K562 (cell line): ENCODE results near the gene SLC8A2. TPM values are rescaled to one million over a fixed set of nuclear protein-coding genes. Genes with fewer than 3 reads are reported as not detected.

Experiments used
- ATAC-seq: fragments of 200-7000 bp; cut with Tn5 transposase; 3 replicates; pipeline ENCODE4 v1.9.1; 2020; ENCODE audit warnings: moderate library complexity
- BruUV-seq: library from RNA; stranded (reverse); fragments of 400-500 nt; replicated peaks from 2 replicates; lab custom pipeline; 2021; lab: Mats Ljungman, UMichigan
- CTCF ChIA-PET: fragments of 300-600 bp; formaldehyde crosslinking; extraction: SDS; loops from one replicate; lab custom pipeline; 2021; ENCODE audit warnings: low intra/inter-chr PET ratio; lab: Yijun Ruan, JAX
- POLR2A ChIA-PET: fragments of 300-600, 350-650 bp; sonication (Branson Sonifier 250); formaldehyde crosslinking; extraction: SDS; loops from one replicate; lab custom pipeline; 2021; ENCODE audit warnings: antibody characterized with exemption, inconsistent platforms; lab: Yijun Ruan, JAX
- DNase-seq, 4 experiments: peaks; one replicate each; pipeline versions ENCODE4 v3.0.0 to v3.0.0-alpha.2; 2011 to 2018; ENCODE audit warnings: low spot score in 3 of 4, mixed read lengths in 3 of 4; ENCODE audit errors: extremely low read depth in 1 of 4
- FAIRE-seq: peaks from 2 replicates; lab custom pipeline; 2011; peaks lifted over from hg19 to GRCh38; lab: Jason Lieb, UNC
- H2AFZ ChIP-seq: 2 replicates; pipeline ENCODE4 v1.6.0; 2011; ENCODE audit warnings: low read depth, low read length, control low read depth, inconsistent platforms
- H3K27ac ChIP-seq: fragments of 200-600 bp; 3 replicates; pipeline ENCODE4 v1.8.0; 2011; ENCODE audit warnings: low read depth, mild to moderate bottlenecking, control low read depth, inconsistent platforms, low read length, moderate library complexity, mixed read lengths; ENCODE audit errors: extremely low read depth
- H3K27me3 ChIP-seq, 2 experiments: fragments of 300-600 bp in 1 of 2; 2 replicates in 1 of 2; 3 replicates in 1 of 2; pipeline versions ENCODE4 v1.6.0 to v1.8.0; 2011; ENCODE audit warnings: inconsistent platforms in 2 of 2, low read length in 2 of 2, mild to moderate bottlenecking in 1 of 2, mixed read lengths in 1 of 2, moderate library complexity in 1 of 2; ENCODE audit not compliant: control insufficient read depth in 2 of 2, insufficient read depth in 2 of 2
- H3K36me3 ChIP-seq: fragments of 300-600 bp; 3 replicates; pipeline ENCODE4 v1.8.0; 2011; ENCODE audit warnings: mild to moderate bottlenecking, low read length, inconsistent platforms; ENCODE audit not compliant: control insufficient read depth, insufficient read depth
- H3K4me1 ChIP-seq, 2 experiments: fragments of 200-600 bp in 1 of 2; replicated peaks in 1 of 2; 2 replicates in 1 of 2; 3 replicates in 1 of 2; pipeline versions ENCODE4 v1.5.1 to v1.8.0; 2011; ENCODE audit warnings: inconsistent platforms in 2 of 2, low read length in 2 of 2, mild to moderate bottlenecking in 1 of 2, mixed read lengths in 1 of 2, moderate library complexity in 1 of 2; ENCODE audit not compliant: control insufficient read depth in 2 of 2, insufficient read depth in 2 of 2
- H3K4me2 ChIP-seq: 2 replicates; pipeline ENCODE4 v1.6.1; 2011; ENCODE audit warnings: low read length, control low read depth, inconsistent platforms, mixed read lengths; ENCODE audit not compliant: insufficient read depth
- H3K4me3 ChIP-seq: fragments of 200-600 bp; sonication (generic), shearing (Covaris generic); 2 replicates; pipeline ENCODE4 v1.5.1; 2016; ENCODE audit warnings: control low read depth, inconsistent platforms
- H3K79me2 ChIP-seq: fragments of 200-600 bp; 3 replicates; pipeline ENCODE4 v1.8.0; 2011; ENCODE audit warnings: low read length, inconsistent platforms; ENCODE audit not compliant: control insufficient read depth, insufficient read depth
- H3K9ac ChIP-seq, 2 experiments: 2 replicates each; pipeline versions ENCODE4 v1.6.0 to v1.6.1; 2011; ENCODE audit warnings: low read depth in 2 of 2, low read length in 2 of 2, control low read depth in 1 of 2, inconsistent platforms in 1 of 2, mild to moderate bottlenecking in 1 of 2, mixed read lengths in 1 of 2; ENCODE audit not compliant: insufficient read depth in 1 of 2
- H3K9me1 ChIP-seq: one replicate; pipeline ENCODE4 v1.6.0; 2011; ENCODE audit warnings: inconsistent platforms, mild to moderate bottlenecking, low read length, moderate library complexity; ENCODE audit not compliant: control insufficient read depth, insufficient read depth
- H3K9me3 ChIP-seq: replicated peaks from 2 replicates; pipeline ENCODE4 v1.5.1; 2011; ENCODE audit warnings: low read depth, low read length, inconsistent platforms; ENCODE audit not compliant: control insufficient read depth, insufficient read depth
- H4K20me1 ChIP-seq: replicated peaks from 2 replicates; pipeline ENCODE4 v1.6.1; 2011; ENCODE audit warnings: low read length, inconsistent platforms, mixed read lengths; ENCODE audit not compliant: control insufficient read depth, insufficient read depth
- ATF1 ChIP-seq, 2 experiments: fragments of 450-650 bp in 1 of 2; IDR thresholded peaks; 2 replicates each; pipeline ENCODE4 v1.6.1; 2016; ENCODE audit warnings: missing compliant biosample characterization in 1 of 2, missing genetic modification characterization in 1 of 2
- CBX3 ChIP-seq, 2 experiments: IDR thresholded peaks; 1 replicate in 1 of 2; 2 replicates in 1 of 2; pipeline ENCODE4 v1.6.1; 2012; ENCODE audit warnings: inconsistent platforms in 2 of 2, low read length in 2 of 2, borderline replicate concordance in 1 of 2, control low read depth in 1 of 2
- CSDE1 ChIP-seq, 2 experiments: fragments of 450-650 bp; IDR thresholded peaks; 2 replicates each; pipeline ENCODE4 v1.6.1; 2016; ENCODE audit warnings: mild to moderate bottlenecking in 1 of 2
- CXXC5 ChIP-seq: fragments of 250-450 bp; sonication (Bioruptor Pico); IDR thresholded peaks from 2 replicates; pipeline ENCODE4 v1.8.0; 2022; ENCODE audit warnings: inconsistent platforms, mild to moderate bottlenecking, moderate library complexity
- NR2C1 ChIP-seq, 2 experiments: fragments of 450-650 bp; IDR thresholded peaks; 2 replicates each; pipeline ENCODE4 v1.6.1; 2017; ENCODE audit warnings: mild to moderate bottlenecking in 2 of 2, antibody characterized with exemption in 1 of 2, inconsistent platforms in 1 of 2, missing compliant biosample characterization in 1 of 2, missing genetic modification characterization in 1 of 2
- PCBP1 ChIP-seq: fragments of 200-400 bp; formaldehyde crosslinking; IDR thresholded peaks from 2 replicates; pipeline ENCODE4 v1.6.1; 2018; ENCODE audit warnings: mild to moderate bottlenecking, low read depth, low read length; ENCODE audit not compliant: poor library complexity, severe bottlenecking
- PHF21A ChIP-seq: fragments of 450-650 bp; IDR thresholded peaks from 2 replicates; pipeline ENCODE4 v1.6.1; 2017; ENCODE audit warnings: low read depth, borderline replicate concordance
- SMAD1 ChIP-seq: fragments of 150-350 bp; IDR thresholded peaks from 2 replicates; pipeline ENCODE4 v1.6.1; 2014; ENCODE audit warnings: low read length, low read depth; ENCODE audit not compliant: partially characterized antibody
- SRSF9 ChIP-seq: fragments of 200-400 bp; formaldehyde crosslinking; IDR thresholded peaks from 2 replicates; pipeline ENCODE4 v1.6.1; 2017; ENCODE audit warnings: low read depth, low read length, borderline replicate concordance
- TAF1 ChIP-seq: IDR thresholded peaks from 2 replicates; pipeline ENCODE4 v1.6.1; 2011; ENCODE audit warnings: mild to moderate bottlenecking, low read length, moderate library complexity; ENCODE audit not compliant: insufficient read depth, control insufficient read depth, severe bottlenecking; ENCODE audit errors: extremely low read depth
- TAL1 ChIP-seq: fragments of 450-650 bp; IDR thresholded peaks from 2 replicates; pipeline ENCODE4 v1.6.1; 2016; ENCODE audit warnings: mild to moderate bottlenecking
- ZNF780A ChIP-seq: fragments of 250-450 bp; sonication (Bioruptor Pico); IDR thresholded peaks from 2 replicates; pipeline ENCODE4 v1.5.0; 2021; ENCODE audit warnings: mild to moderate bottlenecking
- WGBS: fragments of 100-300 bp; shearing (Covaris generic); methylation state at CpG from one replicate; pipeline ENCODE4 v1.1.6; 2016; ENCODE audit warnings: low coverage, mixed read lengths; ENCODE audit not compliant: insufficient coverage; ENCODE audit errors: missing lambda C conversion rate; 5-methylcytosine and 5-hydroxymethylcytosine counted together
- in situ Hi-C: fragments of 300-500 bp; cut with MboI; formaldehyde crosslinking; loops from 4 replicates; pipeline ENCODE4 v1.15.0; 2018; ENCODE audit warnings: inconsistent platforms, mixed read lengths
- intact Hi-C: fragments of 100-400 bp; cut with micrococcal nuclease; formaldehyde crosslinking; loops from 2 replicates; pipeline ENCODE4 v1.14.2; 2022
- polyA plus RNA-seq, 8 experiments: library from polyadenylated mRNA; depleted of rRNA in 4 of 8; stranded (reverse) in 5 of 8; unstranded in 3 of 8; fragments of >200 nt; fragmentation: Nextera tagmentation in 2 of 8; fragmentation: Illumina TruSeq in 1 of 8; extraction: Ambion mirVana in 2 of 8; extraction: Trizol in 1 of 8; gene quantifications; 2 replicates each; pipeline versions ENCODE4 v1.2.1 to v1.2.3, GENCODE V29; 2011 to 2014; ENCODE audit warnings: inconsistent platforms in 1 of 8, missing spikeins in 1 of 8
- total RNA-seq, 7 experiments: library from RNA; depleted of rRNA in 6 of 7; stranded (reverse); fragments of >200 nt in 6 of 7; fragmentation: Illumina TruSeq in 2 of 7; extraction: Trizol in 2 of 7; gene quantifications; 2 replicates each; pipeline versions ENCODE4 v1.2.1 to v1.2.3, GENCODE V29; 2011 to 2021; ENCODE audit warnings: low replicate concordance in 1 of 7
- TF ChIP-seq, protein P1 (sequence below): sonication (generic); formaldehyde crosslinking; IDR thresholded peaks from 2 replicates; pipeline ENCODE4 v1.5.0; 2020; ENCODE audit warnings: missing genetic modification reagents
- TF ChIP-seq, protein P2 (sequence below): sonication (generic); formaldehyde crosslinking; IDR thresholded peaks from 2 replicates; pipeline ENCODE4 v1.8.0; 2022; ENCODE audit warnings: missing genetic modification reagents, mild to moderate bottlenecking, moderate library complexity, borderline replicate concordance
- TF ChIP-seq, protein P3 (sequence below): fragments of 250-450 bp; sonication (Bioruptor Pico); IDR thresholded peaks from 2 replicates; pipeline ENCODE4 v1.8.0; 2021; ENCODE audit warnings: moderate library complexity, mild to moderate bottlenecking, inconsistent platforms
- TF ChIP-seq, protein P4 (sequence below): fragments of 250-450 bp; sonication (Bioruptor Pico); IDR thresholded peaks from 2 replicates; pipeline ENCODE4 v1.5.0; 2020; ENCODE audit warnings: mild to moderate bottlenecking, borderline replicate concordance

The SLC8A2 gene
- total and polyA plus RNA-seq, 9 of the 15 experiments (the other 6 are each of a cell fraction or from before 2014, with no cell fraction given), result 0.07 to 0.66 (median 0.24) TPM; not detected in 3

DNA sequence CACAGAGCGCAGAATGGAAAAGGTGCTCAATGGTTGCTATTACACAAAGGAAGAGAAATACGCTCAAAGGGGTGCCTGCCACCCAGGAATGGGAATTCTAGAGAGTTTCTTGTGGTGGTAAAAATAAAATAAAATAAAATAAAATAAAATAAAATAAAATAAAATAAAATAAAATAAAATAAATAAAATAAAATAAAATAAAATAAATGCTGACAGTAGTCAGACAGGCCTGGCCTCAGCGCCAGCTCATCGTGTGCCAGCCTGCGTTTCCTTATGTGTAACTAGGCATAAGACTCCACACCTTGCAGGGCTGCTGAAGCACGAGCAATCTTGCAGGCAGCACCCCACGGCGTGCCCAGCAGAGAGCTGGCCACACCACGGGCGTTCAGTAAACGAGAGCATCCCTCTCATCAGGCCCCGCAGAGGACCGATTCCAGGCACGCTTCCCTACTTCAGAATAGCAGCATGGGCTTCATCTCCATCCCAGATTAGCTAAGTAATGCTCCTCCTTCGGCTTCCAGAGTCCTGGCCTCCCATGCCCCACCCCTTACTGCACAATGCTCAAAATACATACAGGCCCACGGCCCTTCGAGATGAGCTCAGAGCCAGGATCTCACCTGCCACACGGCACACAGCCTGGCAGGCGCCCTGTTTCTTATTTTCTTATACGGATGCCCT is 37.6 kb upstream of the SLC8A2 start (continued):
- no peak for TF ChIP-seq NR2C1 (IDR thresholded peaks at IDR 0.05)
- TF ChIP-seq NR2C1 (tag; IDR thresholded peaks at IDR 0.05), result no peak
- TF ChIP-seq ATF1 (CRISPR knock-in tag; IDR thresholded peaks at IDR 0.05), result no peak
- no peak for TF ChIP-seq ATF1 (tag; IDR thresholded peaks at IDR 0.05)
- no peak for TF ChIP-seq TAF1
- no peak for TF ChIP-seq CSDE1 (IDR thresholded peaks at IDR 0.05)

DNA sequence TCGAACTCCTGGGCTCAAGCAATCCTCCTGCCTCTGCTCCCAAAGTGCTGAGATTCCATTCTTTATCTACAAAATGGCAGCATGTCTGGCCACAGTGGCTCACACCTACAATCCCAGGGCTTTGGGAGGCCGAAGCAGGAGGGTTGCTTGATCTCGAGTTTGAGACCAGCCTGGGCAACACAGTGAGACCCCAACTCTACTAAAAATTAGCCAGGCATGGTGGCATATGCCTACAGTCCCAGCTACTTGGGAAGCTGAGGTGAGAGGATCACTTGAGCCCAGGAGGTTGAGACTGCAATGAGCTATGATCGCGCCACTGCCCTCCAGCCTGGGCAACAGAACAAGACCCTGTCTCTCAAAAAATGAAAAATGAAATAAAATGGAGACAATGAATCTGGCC is 37.0 kb upstream of the SLC8A2 start:
- ATAC-seq (no peak), FAIRE-seq (no peak), DNase-seq (no peak)
- H3K36me3 ChIP-seq, result peaks cover 55% of the 10 kb centered on the region; the same call in 2 of the 3 replicates
- intact Hi-C loops (no loop called here), in situ Hi-C loops (no loop called here)
- H3K4me1 ChIP-seq, result peaks cover 16 to 44% of the 10 kb centered on the region in 2 experiments
- no peak overlapping the region for H3K4me3 ChIP-seq
- BruUV-seq, result no TSS peak
- WGBS, result 94% methylated on average over 4 of the region's 5 CpGs
- H4K20me1 ChIP-seq, result peaks cover 11% of the 10 kb centered on the region
- no peaks in the 10 kb centered on the region for H3K9me1 ChIP-seq
- no peak overlapping the region for H3K27ac ChIP-seq
- H3K9ac ChIP-seq, result no peak overlapping the region
- H2AFZ ChIP-seq, result no peak overlapping the region
- no peaks in the 10 kb centered on the region for H3K9me3 ChIP-seq
- POLR2A ChIA-PET, result interaction anchor here (1.0 to 1.7 kb wide), 5 partner anchors 10 to 92 kb away, joined by 3 to 6 read pairs (median 4); partner anchors contain the start of gene KPTN
- H3K79me2 ChIP-seq, result peaks cover 71% of the 10 kb centered on the region
- no peaks in the 10 kb centered on the region for H3K27me3 ChIP-seq
- CTCF ChIA-PET, result interaction anchor here (2.0 kb wide), 1 partner anchor 73 kb away, joined by 10 read pairs; no protein-coding TSS in a partner anchor
- H3K4me2 ChIP-seq, result no peak overlapping the region
- TF ChIP-seq CXXC5 (no peak), PHF21A (no peak), CBX3 (IDR thresholded peaks at IDR 0.05; ENCODE audit: borderline replicate concordance in 1 of 2, low read length in 2 of 2) (no peak), SMAD1 (no peak), TAL1 (no peak), PCBP1 (no peak), SRSF9 (no peak), ZNF780A (CRISPR knock-in tag) (no peak)
- TF ChIP-seq, protein P1, sequence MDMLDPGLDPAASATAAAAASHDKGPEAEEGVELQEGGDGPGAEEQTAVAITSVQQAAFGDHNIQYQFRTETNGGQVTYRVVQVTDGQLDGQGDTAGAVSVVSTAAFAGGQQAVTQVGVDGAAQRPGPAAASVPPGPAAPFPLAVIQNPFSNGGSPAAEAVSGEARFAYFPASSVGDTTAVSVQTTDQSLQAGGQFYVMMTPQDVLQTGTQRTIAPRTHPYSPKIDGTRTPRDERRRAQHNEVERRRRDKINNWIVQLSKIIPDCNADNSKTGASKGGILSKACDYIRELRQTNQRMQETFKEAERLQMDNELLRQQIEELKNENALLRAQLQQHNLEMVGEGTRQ (CRISPR knock-in tag), result no peak
- TF ChIP-seq, protein P2, sequence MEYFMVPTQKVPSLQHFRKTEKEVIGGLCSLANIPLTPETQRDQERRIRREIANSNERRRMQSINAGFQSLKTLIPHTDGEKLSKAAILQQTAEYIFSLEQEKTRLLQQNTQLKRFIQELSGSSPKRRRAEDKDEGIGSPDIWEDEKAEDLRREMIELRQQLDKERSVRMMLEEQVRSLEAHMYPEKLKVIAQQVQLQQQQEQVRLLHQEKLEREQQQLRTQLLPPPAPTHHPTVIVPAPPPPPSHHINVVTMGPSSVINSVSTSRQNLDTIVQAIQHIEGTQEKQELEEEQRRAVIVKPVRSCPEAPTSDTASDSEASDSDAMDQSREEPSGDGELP (CRISPR knock-in tag), result no peak
- TF ChIP-seq, protein P3, sequence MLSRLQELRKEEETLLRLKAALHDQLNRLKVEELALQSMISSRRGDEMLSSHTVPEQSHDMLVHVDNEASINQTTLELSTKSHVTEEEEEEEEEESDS (CRISPR knock-in tag), result no peak
- TF ChIP-seq, protein P4, sequence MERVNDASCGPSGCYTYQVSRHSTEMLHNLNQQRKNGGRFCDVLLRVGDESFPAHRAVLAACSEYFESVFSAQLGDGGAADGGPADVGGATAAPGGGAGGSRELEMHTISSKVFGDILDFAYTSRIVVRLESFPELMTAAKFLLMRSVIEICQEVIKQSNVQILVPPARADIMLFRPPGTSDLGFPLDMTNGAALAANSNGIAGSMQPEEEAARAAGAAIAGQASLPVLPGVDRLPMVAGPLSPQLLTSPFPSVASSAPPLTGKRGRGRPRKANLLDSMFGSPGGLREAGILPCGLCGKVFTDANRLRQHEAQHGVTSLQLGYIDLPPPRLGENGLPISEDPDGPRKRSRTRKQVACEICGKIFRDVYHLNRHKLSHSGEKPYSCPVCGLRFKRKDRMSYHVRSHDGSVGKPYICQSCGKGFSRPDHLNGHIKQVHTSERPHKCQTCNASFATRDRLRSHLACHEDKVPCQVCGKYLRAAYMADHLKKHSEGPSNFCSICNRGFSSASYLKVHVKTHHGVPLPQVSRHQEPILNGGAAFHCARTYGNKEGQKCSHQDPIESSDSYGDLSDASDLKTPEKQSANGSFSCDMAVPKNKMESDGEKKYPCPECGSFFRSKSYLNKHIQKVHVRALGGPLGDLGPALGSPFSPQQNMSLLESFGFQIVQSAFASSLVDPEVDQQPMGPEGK, result no peak
